H1 (cell line): ENCODE measurements around the gene MOB2.

Experiments
- CHD2 ChIP-seq: IDR thresholded peaks from 2 replicates; pipeline ENCODE4 v1.6.1; 2012; ENCODE audit warnings: low read length, improper control_type of control experiment
- POLR2AphosphoS5 ChIP-seq: IDR thresholded peaks from 2 replicates; pipeline ENCODE4 v1.6.1; 2011; ENCODE audit warnings: low read depth, low read length
- RNF2 ChIP-seq: fragments of 200-900, 300-1000 bp; sonication (generic); IDR thresholded peaks from 2 replicates; pipeline ENCODE4 v1.7.1; 2016; ENCODE audit warnings: borderline replicate concordance, low read depth, mild to moderate bottlenecking, antibody characterized with exemption, low read length; ENCODE audit not compliant: poor library complexity, severe bottlenecking; ENCODE audit errors: missing control alignments
- SP1 ChIP-seq: IDR thresholded peaks from 2 replicates; pipeline ENCODE4 v1.6.1; 2011; ENCODE audit warnings: low read depth, low read length
- SP4 ChIP-seq: IDR thresholded peaks from 2 replicates; pipeline ENCODE4 v1.6.1; 2012; ENCODE audit warnings: low read length, inconsistent platforms
- TF ChIP-seq, protein P1 (sequence below), 3 experiments: IDR thresholded peaks; 1 replicate in 2 of 3; 2 replicates in 1 of 3; pipeline versions ENCODE4 v1.5.1 to v1.6.1; 2011; ENCODE audit warnings: low read length in 3 of 3, mild to moderate bottlenecking in 3 of 3, inconsistent platforms in 2 of 3, low read depth in 1 of 3, moderate library complexity in 1 of 3; ENCODE audit not compliant: insufficient read depth in 1 of 3; ENCODE audit errors: control extremely low read depth in 1 of 3

DNA sequence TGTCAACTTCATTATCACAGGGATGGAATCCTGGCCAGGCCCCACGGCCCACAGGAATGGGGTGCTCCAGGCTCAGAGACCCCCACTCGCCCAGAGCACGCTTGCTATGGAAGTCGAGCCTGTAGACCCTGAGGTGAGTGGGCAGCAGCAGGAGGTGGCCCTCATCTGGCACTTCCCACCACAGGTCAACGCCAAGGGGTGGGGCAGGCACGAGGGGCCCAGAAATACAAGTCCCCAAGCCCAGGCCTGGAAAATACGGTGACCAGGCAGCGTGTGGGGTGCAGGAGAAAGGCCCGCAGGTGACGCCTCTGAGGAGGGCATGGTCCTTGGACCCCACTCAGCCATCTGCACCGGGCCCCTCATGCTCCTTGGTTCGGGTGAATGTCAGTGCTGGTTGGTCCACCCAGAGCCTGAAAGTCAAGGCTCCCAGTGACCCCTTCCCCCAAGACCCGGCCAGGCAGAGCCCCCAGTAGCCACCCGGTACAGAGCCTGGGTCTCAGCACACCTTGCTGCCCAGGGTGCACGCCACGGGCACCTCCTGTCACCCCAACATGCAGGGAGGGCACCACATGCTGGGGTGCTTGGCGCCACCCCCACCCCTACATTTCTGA, 2.4 kb downstream of the MOB2 start:
- TF ChIP-seq SP4 (no peak), CHD2 (no peak), SP1 (no peak), POLR2AphosphoS5 (no peak), RNF2 (no peak)
- TF ChIP-seq, protein P1, sequence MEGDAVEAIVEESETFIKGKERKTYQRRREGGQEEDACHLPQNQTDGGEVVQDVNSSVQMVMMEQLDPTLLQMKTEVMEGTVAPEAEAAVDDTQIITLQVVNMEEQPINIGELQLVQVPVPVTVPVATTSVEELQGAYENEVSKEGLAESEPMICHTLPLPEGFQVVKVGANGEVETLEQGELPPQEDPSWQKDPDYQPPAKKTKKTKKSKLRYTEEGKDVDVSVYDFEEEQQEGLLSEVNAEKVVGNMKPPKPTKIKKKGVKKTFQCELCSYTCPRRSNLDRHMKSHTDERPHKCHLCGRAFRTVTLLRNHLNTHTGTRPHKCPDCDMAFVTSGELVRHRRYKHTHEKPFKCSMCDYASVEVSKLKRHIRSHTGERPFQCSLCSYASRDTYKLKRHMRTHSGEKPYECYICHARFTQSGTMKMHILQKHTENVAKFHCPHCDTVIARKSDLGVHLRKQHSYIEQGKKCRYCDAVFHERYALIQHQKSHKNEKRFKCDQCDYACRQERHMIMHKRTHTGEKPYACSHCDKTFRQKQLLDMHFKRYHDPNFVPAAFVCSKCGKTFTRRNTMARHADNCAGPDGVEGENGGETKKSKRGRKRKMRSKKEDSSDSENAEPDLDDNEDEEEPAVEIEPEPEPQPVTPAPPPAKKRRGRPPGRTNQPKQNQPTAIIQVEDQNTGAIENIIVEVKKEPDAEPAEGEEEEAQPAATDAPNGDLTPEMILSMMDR (IDR thresholded peaks at IDR 0.05; ENCODE audit: control extremely low read depth in 1 of 3, insufficient read depth in 1 of 3, low read depth in 1 of 3, low read length in 3 of 3): no peak
